ENCODE measurements around the gene NMNAT2.

NMNAT2 gene

DNA sequence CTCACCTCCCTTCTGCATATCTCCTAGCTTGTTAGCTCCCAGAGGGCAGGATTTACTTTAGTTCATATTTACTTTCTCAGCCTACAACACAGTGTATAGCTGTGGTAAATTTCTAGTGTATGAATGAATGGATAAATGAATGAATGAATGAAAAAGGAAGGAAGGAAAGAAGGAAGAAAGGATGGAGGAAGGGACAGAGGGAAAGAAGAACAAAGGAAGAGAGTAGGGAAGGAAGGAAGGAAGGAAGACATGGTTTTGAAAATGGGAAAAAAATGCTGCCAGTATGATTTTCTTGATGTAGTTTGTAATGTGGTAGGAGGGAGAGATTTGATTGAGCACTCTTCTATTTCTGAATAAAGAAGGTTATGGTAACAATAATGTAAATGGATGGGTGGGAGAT is 185.1 kb downstream of the NMNAT2 start:
- no peak overlapping the region for H3K9ac ChIP-seq (ENCODE audit: insufficient read length, low read depth)
- TF ChIP-seq ZNF274 (IDR thresholded peaks at IDR 0.05; ENCODE audit: low read depth, low read length) (no peak), YY1 (IDR thresholded peaks at IDR 0.05; ENCODE audit: insufficient read depth, insufficient read length) (no peak), SUZ12 (IDR thresholded peaks at IDR 0.05; ENCODE audit: extremely low read depth, insufficient read depth, insufficient read length) (no peak)
- peaks cover 4% of the 10 kb centered on the region for H3K36me3 ChIP-seq (ENCODE audit: insufficient read depth, insufficient read length, low read length)
- peaks cover 18% of the 10 kb centered on the region for H3K4me1 ChIP-seq (ENCODE audit: insufficient read depth, insufficient read length)
- H3K27me3 ChIP-seq (ENCODE audit: insufficient read depth, insufficient read length), result no peaks in the 10 kb centered on the region
- no peak overlapping the region for H3K4me3 ChIP-seq (ENCODE audit: insufficient read length, low read depth)
- no peak for DNase-seq (ENCODE audit: low read depth, low spot score)
- no peaks in the 10 kb centered on the region for H3K9me3 ChIP-seq (ENCODE audit: insufficient read depth, low read length)

DNA sequence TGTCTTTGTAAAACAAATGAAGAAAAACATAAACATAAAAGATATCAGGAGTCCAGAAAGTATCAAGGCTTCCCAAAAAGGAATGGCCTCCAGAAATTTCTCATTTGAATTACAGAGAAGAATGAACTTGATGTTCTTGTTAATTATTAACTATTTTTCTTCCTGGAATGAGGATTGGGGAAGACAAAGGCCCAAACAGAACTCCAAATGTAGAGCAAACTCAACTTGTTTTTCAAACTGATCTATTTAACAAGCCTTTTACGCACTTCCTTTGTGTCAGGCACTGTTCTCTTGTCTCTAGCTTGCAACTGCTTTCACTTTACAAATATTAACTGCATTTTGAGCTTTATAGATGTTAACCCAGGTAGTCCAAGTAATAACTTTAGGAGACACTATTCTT is 186.6 kb downstream of the NMNAT2 start:
- H3K27me3 ChIP-seq (ENCODE audit: insufficient read depth, insufficient read length), result no peaks in the 10 kb centered on the region
- TF ChIP-seq YY1 (IDR thresholded peaks at IDR 0.05; ENCODE audit: insufficient read depth, insufficient read length), result no peak
- no peak for TF ChIP-seq SUZ12 (IDR thresholded peaks at IDR 0.05; ENCODE audit: extremely low read depth, insufficient read depth, insufficient read length)
- no peak overlapping the region for H3K4me3 ChIP-seq (ENCODE audit: insufficient read length, low read depth)
- no peaks in the 10 kb centered on the region for H3K9me3 ChIP-seq (ENCODE audit: insufficient read depth, low read length)
- peaks cover 4% of the 10 kb centered on the region for H3K36me3 ChIP-seq (ENCODE audit: insufficient read depth, insufficient read length, low read length)
- DNase-seq (ENCODE audit: low read depth, low spot score), result no peak
- H3K4me1 ChIP-seq (ENCODE audit: insufficient read depth, insufficient read length), result peaks cover 18% of the 10 kb centered on the region
- H3K9ac ChIP-seq (ENCODE audit: insufficient read length, low read depth), result no peak overlapping the region

DNA sequence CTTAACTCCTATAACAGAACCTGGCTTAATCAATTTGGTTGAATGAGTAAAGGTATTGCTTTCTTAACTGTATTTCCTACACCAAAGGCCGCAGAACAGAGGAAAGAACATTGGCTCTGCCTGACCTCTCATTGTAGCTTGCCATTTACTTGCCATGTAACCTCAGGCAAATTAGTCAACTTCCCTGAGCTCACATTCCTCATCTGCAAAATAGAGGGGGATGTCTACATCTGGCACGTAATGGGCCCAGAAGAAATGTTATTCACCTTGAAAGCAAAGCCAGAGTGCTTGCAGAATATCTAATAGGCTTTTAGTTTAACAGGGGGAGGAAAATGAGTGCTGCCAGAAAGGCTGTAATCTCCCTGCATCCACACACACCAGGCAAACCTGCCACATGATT is 187.8 kb downstream of the NMNAT2 start:
- no peak overlapping the region for H3K4me3 ChIP-seq (ENCODE audit: insufficient read length, low read depth)
- TF ChIP-seq ZNF274 (IDR thresholded peaks at IDR 0.05; ENCODE audit: low read depth, low read length), result no peak
- TF ChIP-seq YY1 (IDR thresholded peaks at IDR 0.05; ENCODE audit: insufficient read depth, insufficient read length), result no peak
- no peak for TF ChIP-seq SUZ12 (IDR thresholded peaks at IDR 0.05; ENCODE audit: extremely low read depth, insufficient read depth, insufficient read length)
- H3K9me3 ChIP-seq (ENCODE audit: insufficient read depth, low read length), result no peaks in the 10 kb centered on the region
- peaks cover 16% of the 10 kb centered on the region for H3K4me1 ChIP-seq (ENCODE audit: insufficient read depth, insufficient read length)
- H3K27me3 ChIP-seq (ENCODE audit: insufficient read depth, insufficient read length), result no peaks in the 10 kb centered on the region
- no peak overlapping the region for H3K9ac ChIP-seq (ENCODE audit: insufficient read length, low read depth)
- peaks cover 4% of the 10 kb centered on the region for H3K36me3 ChIP-seq (ENCODE audit: insufficient read depth, insufficient read length, low read length)
- no peak for DNase-seq (ENCODE audit: low read depth, low spot score)

DNA sequence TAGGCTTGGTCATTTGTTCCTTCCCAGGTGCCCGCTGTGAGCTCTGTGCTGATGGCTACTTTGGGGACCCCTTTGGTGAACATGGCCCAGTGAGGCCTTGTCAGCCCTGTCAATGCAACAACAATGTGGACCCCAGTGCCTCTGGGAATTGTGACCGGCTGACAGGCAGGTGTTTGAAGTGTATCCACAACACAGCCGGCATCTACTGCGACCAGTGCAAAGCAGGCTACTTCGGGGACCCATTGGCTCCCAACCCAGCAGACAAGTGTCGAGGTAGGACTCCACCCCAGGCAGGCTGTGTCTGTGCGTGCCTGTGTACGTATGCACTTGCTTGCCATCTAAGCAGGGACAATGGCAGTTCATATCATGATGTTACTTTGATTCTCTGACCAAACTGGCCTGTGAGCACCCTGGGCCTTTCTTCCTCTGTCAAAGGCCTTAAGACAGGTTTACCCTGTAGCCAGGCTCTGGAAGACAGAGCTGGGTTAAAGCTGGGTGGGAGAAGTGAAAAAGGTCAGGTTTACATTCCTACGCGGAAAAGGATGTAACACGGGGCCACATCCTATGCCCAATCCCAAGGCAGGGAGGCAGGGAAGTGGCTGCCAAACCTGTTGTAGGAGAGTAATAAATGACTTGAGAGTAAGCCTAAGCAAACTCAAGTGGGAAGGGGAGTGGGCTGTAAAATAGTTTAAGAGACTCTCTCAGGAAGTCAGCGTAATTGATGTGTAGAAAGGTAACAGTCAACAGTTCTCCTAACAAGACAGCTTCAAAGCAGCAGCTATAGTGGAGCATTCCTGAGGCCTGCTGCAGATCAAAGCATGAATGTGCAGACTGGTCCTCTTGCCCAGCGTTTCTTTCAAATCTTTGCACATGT is 189.6 kb downstream of the NMNAT2 start:
- Histone ChIP-seq H3K9me3 (ENCODE audit: insufficient read depth, low read length) (no peaks in the 10 kb centered on the region), H3K36me3 (ENCODE audit: insufficient read depth, insufficient read length, low read length) (peaks cover 4% of the 10 kb centered on the region), H3K9ac (ENCODE audit: insufficient read length, low read depth) (no peak overlapping the region), H3K4me3 (ENCODE audit: insufficient read length, low read depth) (no peak overlapping the region), H3K27me3 (ENCODE audit: insufficient read depth, insufficient read length) (no peaks in the 10 kb centered on the region), H3K4me1 (ENCODE audit: insufficient read depth, insufficient read length) (peaks cover 11% of the 10 kb centered on the region)
- TF ChIP-seq YY1 (IDR thresholded peaks at IDR 0.05; ENCODE audit: insufficient read depth, insufficient read length) (no peak), ZNF274 (IDR thresholded peaks at IDR 0.05; ENCODE audit: low read depth, low read length) (no peak), SUZ12 (IDR thresholded peaks at IDR 0.05; ENCODE audit: extremely low read depth, insufficient read depth, insufficient read length) (no peak)
- DNase-seq (ENCODE audit: low read depth, low spot score), result no peak

DNA sequence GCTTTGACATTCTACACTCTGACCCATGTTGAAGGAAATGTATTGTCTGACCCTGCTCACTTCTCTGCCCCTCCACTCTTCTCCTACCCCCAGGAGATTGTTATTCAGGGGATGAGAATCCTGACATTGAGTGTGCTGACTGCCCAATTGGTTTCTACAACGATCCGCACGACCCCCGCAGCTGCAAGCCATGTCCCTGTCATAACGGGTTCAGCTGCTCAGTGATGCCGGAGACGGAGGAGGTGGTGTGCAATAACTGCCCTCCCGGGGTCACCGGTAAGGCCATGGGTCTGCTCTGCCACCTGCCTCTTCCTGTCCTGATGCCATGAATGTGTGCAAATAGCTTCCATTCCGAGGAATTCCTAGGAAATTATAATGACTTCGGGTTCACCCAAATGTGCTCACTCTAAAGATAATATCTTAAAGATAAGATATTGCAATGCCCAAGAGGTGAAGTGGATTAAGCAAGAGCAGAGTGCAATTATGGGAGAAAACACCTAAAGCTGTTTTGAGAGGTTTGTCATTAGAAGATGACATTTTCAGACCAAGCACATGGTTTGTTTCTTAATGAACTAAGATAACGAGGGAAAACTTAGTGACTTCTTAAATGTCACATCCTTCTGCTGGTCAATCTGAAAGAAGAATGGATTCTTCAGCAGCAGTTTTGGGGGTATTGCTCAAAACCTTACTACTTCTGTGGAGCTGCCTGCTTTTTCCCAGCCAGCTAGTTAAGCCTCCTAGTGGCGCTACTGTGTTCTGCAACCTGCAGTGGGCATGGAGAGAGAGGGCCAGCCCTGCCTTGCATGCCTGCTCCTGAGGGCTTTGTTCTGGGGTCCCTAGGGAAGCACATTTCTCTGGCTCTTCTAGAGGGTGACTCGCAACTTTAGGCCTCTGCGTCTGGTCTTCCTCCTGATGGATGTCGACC is 190.5 kb downstream of the NMNAT2 start:
- TF ChIP-seq SUZ12 (IDR thresholded peaks at IDR 0.05; ENCODE audit: extremely low read depth, insufficient read depth, insufficient read length) (no peak), ZNF274 (IDR thresholded peaks at IDR 0.05; ENCODE audit: low read depth, low read length) (no peak), YY1 (IDR thresholded peaks at IDR 0.05; ENCODE audit: insufficient read depth, insufficient read length) (no peak)
- Histone ChIP-seq H3K4me1 (ENCODE audit: insufficient read depth, insufficient read length) (peaks cover 11% of the 10 kb centered on the region), H3K9me3 (ENCODE audit: insufficient read depth, low read length) (no peaks in the 10 kb centered on the region), H3K36me3 (ENCODE audit: insufficient read depth, insufficient read length, low read length) (peaks cover 4% of the 10 kb centered on the region), H3K4me3 (ENCODE audit: insufficient read length, low read depth) (no peak overlapping the region), H3K27me3 (ENCODE audit: insufficient read depth, insufficient read length) (no peaks in the 10 kb centered on the region), H3K9ac (ENCODE audit: insufficient read length, low read depth) (no peak overlapping the region)
- DNase-seq (ENCODE audit: low read depth, low spot score), result peak; percentile 78

DNA sequence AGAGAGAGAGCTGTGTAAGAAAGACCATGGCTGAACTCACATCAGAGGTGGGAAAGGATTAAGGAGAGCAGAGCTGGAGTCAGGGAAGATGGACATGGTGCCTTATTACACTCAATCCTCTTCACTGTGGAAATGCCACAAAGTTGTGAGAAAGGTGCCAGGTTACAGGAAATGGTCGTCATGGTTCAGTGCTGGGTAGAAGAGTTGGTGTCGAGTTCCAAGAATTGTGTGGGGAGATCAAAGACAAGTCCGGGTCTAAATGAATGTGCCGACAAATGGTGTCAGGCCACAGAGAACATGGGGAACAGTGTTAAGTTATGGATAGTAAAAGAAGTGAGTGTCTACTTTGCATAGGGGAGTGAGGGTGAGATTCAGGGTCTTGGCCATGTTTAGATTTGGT is 191.2 kb downstream of the NMNAT2 start:
- H3K9me3 ChIP-seq (ENCODE audit: insufficient read depth, low read length), result no peaks in the 10 kb centered on the region
- no peak overlapping the region for H3K9ac ChIP-seq (ENCODE audit: insufficient read length, low read depth)
- TF ChIP-seq ZNF274 (IDR thresholded peaks at IDR 0.05; ENCODE audit: low read depth, low read length) (no peak), SUZ12 (IDR thresholded peaks at IDR 0.05; ENCODE audit: extremely low read depth, insufficient read depth, insufficient read length) (no peak), YY1 (IDR thresholded peaks at IDR 0.05; ENCODE audit: insufficient read depth, insufficient read length) (no peak)
- H3K36me3 ChIP-seq (ENCODE audit: insufficient read depth, insufficient read length, low read length), result no peaks in the 10 kb centered on the region
- no peaks in the 10 kb centered on the region for H3K27me3 ChIP-seq (ENCODE audit: insufficient read depth, insufficient read length)
- no peak overlapping the region for H3K4me3 ChIP-seq (ENCODE audit: insufficient read length, low read depth)
- DNase-seq (ENCODE audit: low read depth, low spot score), result no peak
- H3K4me1 ChIP-seq (ENCODE audit: insufficient read depth, insufficient read length), result peaks cover 11% of the 10 kb centered on the region

DNA sequence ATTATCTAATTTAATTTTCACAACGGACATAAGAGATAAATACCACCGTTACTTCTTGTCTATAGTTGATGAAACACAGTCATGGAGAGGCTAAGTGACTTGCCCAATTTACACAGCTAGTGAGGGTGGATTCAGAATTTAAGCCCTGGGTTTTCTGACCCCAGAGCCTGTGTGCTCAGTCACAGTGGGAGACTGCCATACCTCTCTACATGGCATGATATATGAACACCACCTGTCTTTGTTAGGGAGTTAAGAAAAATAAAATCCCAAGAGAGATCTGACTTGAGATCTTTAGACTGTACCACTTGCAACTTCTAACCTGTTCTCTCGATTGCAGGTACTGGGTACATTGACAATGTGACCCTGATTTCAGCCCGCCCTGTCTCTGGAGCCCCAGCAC is 191.8 kb downstream of the NMNAT2 start:
- no peak for DNase-seq (ENCODE audit: low read depth, low spot score)
- Histone ChIP-seq H3K36me3 (ENCODE audit: insufficient read depth, insufficient read length, low read length) (no peaks in the 10 kb centered on the region), H3K27me3 (ENCODE audit: insufficient read depth, insufficient read length) (no peaks in the 10 kb centered on the region), H3K4me1 (ENCODE audit: insufficient read depth, insufficient read length) (peaks cover 11% of the 10 kb centered on the region), H3K4me3 (ENCODE audit: insufficient read length, low read depth) (no peak overlapping the region), H3K9ac (ENCODE audit: insufficient read length, low read depth) (no peak overlapping the region), H3K9me3 (ENCODE audit: insufficient read depth, low read length) (no peaks in the 10 kb centered on the region)
- no peak for TF ChIP-seq YY1 (IDR thresholded peaks at IDR 0.05; ENCODE audit: insufficient read depth, insufficient read length)
- no peak for TF ChIP-seq SUZ12 (IDR thresholded peaks at IDR 0.05; ENCODE audit: extremely low read depth, insufficient read depth, insufficient read length)
- no peak for TF ChIP-seq ZNF274 (IDR thresholded peaks at IDR 0.05; ENCODE audit: low read depth, low read length)

Data from NT2/D1 (cell line).